HG03159 (cell line): Measurements from ENCODE around the gene ADCK1.
"Not testable (repeated sequence)": the region's sequence is repeated elsewhere in the genome, so short reads cannot be mapped to it uniquely, and the experiment has no call there.

Source experiments
- ATAC-seq: cut with Tn5 transposase; IDR thresholded peaks from one replicate; pipeline ENCODE4 v1.9.1; 2021; ENCODE audit warnings: mild to moderate bottlenecking, moderate library complexity; ENCODE audit not compliant: unreplicated experiment

Gene ADCK1

DNA sequence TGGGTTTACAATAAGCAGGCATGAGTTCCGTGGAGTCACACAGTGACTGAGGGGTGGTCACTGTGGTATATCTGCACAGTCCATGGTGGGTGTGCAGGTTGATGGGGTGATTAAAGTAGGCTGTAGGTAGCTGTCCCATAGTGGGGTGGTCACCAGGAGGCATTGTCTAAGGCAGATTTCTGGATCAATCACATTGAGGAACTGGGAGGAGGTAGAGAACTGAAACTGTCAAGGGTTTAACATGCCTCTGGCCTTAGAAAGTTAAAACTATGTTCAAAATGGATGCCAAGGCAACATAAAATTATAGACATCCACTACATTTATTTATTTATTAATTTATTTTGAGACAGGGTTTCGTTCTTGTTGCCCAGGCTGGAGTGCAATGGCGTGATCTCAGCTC lies 8.3 kb downstream of the ADCK1 start:
- no peak for ATAC-seq

DNA sequence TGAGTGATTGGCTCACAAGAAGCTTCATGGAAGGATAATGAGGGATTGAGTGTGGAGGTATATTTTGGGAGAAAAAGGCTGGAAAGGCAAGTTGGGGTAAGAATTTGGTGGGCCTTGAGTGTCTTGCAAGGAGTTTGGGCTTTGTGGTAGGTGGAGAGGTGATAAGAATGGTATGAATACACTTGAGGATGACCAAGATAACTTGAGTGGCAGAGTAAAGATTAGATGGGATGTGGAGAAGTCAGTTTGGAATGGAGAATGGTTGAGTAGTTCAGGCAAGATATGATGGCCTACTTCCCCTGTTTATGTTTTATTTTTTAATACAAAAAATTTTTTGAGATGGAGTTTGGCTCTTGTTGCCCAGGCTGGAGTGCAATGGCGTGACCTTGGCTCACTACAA lies 9.1 kb downstream of the ADCK1 start:
- ATAC-seq, result no peak

DNA sequence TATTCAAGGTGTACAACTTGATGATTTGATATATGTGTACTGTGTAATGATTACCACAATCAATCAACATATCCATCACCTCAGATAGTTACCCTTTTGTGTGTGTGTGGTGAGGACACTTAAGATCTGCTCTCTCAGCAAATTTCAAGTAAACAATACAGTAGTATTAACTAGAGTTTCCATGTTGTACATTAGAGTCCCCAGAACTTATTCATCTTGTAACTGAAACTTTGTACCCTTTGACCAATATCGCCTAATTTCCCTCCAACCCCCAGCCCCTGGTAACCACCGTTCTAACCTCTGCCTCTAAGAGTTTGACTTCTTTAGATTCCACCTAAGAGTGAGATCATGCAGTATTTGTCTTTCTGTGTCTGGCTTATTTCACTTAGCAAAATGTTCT lies 12.1 kb downstream of the ADCK1 start:
- ATAC-seq, result peak; percentile 77

DNA sequence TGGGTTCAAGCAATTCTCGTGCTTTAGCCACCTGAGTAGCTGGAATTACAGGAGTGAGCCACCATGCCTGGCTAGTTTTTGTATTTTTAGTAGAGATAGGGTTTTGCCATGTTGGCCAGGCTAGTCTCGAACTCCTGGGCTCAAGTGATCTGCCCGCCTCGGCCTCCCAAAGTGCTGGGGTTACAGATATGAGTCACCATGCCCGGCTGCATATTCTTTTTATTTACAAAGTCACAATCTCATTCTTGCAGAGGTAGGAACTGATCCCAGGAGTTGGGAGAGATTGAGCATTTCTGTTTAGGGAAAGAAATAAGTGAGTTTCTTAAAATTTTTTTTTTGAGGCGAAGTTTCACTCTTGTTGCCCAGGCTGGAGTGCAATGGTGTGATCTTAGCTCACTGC lies 12.8 kb downstream of the ADCK1 start:
- ATAC-seq, result not testable (repeated sequence)

DNA sequence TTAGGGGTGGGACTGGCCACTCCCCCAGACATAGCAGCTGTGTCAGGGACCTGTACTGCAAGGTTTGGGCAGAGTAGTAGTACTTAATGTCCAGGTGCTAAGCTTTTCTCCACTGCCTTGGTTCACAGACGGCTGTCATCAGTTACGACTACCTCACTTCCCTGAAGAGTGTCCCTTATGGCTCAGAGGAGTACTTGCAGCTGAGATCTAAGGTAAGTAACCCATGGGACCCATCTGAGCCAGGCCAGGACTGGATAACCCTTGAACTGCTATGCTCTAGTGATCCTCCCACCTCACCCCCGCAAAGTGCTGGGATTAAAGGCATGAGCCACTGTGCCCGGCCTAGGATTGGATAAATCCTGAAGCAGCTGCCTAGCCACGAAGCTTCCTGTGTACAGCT lies 22.4 kb downstream of the ADCK1 start:
- no peak for ATAC-seq

DNA sequence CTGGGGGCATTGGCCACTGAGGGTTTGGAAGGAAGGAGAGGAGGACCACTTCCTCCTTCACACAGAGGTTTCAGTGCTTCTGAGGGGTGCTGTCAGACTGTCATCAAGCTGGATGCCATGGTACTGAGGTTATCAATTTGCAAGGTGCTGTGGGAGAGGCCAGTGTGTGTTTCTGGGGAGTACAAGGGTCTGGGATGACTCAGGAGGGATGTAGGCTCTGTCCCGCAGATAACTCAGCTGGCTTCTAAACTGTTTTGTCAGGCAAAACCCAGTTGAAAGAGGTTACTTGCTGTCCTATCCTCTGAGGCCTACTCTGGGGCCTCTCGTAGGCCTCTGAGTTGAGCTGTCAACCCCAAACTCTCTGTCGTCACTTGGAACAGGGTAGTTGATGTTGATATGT lies 22.8 kb downstream of the ADCK1 start:
- no peak for ATAC-seq

DNA sequence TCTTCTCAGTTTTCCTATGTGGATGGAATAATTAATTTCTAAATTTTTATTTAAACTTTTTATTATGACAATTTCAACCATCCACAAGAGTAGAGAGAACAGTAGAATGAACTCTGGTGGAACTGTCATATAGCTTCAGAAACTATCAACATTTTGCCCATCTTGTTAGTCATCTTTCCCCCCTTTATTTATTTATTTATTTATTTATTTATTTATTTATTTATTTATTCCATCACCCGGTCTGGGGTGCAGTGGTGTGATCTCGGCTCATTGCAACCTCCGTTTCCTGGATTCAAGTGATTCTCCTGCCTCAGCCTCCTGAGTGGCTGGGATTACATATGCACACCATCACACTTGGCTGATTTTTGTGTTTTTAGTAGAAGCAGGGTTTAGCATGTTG lies 23.5 kb downstream of the ADCK1 start:
- no peak for ATAC-seq

DNA sequence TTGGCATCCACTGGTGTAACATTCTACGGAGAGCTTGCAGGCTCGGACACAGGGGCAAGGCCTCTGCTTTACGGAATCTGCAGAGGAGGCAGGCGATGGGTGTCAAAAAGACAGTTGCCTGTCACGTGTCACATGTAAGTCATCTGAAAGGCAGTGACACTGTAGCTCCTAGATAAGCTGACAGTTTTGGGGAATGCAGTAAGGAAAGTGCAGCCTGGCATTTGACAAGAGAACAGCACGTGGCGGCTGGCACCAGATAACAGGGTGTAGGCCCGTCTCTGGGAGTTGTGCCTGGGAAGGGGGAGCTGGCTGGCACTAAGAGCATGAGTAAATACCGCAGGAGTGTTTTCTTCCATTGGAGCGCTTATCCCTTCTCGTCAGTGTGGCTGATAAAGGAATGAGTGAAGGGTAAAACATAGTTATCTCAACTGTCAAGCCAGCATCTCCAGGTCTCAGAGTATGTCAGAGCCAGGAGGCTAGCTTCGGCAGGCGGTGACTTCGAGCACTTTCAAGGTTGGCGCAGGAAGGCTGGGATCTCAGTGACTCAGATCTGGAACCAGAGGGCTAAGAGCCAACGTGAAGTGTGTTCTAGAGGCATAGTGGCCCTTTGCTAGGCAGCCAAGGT lies 26.1 kb downstream of the ADCK1 start:
- ATAC-seq, result no peak

DNA sequence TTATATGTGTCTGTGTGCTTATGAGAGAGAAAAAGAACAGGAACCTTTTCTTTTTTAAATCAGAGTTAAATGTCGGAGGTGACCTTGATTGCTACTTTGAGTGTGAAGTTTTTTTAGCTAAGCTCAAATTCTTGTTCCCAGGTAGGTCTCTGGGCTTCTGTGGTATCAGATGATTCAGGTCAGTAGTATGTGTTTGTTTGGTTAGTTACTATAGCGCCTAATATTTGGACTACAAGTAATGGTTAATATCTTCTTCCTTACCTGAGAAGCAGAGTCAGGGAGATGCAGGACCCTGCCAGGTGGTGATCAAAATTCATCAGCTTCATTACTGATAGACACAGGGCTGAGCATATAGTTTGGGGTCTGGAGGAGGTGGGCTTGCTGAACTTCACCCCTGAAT lies 30.8 kb downstream of the ADCK1 start:
- ATAC-seq, result no peak

DNA sequence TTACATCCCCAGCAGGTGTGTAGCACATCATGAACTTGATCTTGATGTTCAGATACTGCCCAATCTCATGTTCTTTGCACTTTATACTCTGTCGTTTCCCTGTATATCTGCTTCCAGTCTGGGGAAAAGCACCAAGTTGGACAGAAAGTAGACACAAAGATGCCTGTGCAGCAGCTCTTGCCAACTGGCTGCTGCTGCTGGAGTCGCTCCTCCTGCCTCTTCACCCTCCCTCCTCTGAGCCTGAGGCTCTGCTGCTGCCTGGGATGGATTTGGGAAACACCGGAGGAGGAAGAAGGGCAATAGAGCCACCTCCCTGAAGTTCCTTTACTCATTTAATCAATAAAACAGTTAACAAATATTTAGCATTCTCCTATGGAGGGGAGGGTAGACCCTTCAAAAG lies 32.4 kb downstream of the ADCK1 start:
- no peak for ATAC-seq

DNA sequence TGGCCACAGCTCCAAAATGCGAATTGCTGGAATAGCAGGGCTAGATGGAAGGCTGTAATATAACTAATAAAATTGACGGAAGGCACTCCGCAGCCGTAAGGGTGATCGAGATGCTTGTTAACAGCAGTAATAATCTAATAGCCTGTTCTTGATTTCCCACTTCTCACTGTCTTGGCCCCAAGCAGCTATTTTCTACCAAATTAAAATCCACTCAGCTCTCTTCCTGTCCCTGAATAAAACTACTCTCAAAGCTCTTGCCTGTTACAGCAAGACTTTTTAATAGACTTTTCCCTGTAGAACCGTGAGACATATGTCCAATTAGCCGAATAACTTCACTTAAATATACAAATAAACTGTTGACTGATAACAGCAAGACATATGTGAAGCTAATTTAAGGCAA lies 38.0 kb downstream of the ADCK1 start:
- ATAC-seq, result no peak

DNA sequence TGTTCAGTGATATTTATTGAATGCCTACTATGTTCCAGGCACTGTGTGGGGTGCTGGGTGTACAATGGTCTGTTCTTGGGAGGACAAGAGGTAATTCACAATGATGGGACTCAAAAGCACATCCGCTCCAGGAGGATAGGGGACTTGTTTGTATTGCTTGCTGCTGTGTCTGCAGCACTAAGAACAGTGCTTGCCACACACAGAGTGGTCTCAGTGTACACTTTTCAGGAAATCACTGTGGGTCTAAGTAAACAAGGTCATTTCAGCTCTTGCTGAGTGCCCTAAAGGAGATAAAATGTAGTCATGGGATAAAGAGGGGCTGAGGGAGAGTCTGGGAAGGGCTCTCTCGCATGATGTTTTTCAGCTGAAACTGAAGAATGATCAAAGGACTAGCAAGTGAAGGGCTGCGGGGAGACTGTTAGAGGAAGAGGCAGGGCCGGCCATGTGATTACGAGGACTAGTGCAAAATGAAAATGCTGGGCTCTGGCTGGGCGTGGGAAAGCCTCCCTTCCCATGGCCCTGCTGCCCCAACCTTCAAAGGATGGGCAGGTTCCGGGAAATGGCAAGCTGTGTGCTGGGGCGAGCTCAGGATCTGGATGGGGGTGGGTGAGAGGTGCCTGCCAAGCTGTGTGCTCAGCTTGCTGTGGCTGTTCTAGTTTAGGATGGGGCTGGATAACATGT lies 39.1 kb downstream of the ADCK1 start:
- no peak for ATAC-seq

DNA sequence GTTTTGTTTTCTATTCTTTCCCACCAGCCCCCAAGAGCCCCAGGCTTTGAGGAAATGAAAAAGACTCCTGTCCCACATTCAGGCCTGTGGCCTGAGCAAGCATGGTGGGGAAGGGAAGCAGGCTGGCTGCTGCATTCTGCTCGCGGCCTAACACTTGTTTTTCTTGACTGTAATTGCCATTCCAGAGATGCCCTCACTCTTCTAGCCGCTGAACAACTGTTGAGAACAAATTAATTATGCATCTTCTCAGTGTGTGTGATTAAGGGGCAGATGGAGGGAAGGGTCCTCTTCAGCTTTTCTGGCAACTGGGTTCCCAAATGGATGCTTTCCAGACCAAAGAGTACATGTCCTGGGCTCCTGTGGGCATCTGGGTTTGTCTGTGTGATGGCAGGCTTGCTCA lies 43.3 kb downstream of the ADCK1 start:
- ATAC-seq, result no peak

DNA sequence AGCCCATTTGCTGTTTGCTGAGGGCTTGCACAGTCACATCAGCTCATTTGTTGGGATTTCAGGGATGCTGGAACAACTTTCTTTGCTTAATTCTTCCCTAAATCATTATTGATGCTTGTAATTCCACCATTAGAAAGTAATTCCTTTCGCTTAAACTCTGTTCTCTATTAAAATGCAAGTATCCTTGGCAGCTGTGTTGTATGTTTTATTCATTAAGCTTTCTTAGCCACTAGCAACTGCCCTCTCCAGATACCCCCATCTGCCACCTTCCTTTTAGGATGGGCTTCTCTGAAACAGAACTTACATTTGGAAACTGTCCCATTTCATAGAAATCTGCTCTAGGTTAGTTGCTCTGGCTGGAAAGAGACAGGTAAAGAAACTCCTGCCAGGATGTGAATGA lies 43.7 kb downstream of the ADCK1 start:
- no peak for ATAC-seq

DNA sequence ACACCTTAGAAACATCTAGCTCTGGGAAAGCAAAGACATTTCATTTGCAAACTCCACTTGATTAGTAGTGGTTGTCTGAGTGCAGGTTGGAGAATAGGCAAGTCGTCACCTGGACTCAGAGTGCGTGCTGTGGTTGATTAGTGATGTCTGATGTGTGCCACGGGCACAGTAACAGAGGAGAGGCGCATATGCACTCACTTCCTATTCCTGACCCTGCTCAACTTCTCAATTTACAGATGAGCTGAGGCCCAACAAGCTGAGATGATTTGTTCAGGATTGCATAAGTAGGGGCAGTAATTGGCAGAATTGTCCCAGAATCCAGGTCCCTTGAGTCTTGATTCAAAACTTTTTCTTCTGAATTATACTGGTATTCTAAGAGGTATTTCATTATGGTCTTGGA lies 44.9 kb downstream of the ADCK1 start:
- no peak for ATAC-seq

DNA sequence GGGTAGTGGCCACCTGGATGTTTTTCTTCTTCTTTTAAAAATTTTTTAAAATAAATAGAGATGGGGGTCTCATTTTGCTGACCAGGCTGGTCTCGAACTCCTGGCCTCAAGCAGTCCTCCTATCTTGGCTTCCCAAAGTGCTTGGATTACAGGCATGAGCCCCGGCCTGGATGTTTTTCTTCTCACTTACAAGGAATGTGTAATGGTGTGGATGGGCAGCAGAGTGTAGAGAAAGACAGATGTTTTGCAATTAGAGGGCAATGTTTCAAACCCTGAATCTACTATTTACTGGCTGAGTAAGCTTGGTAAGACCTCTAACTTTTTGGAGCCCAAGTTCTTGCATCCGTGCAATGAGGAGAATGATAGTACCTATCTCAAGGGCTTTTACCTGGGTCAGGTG lies 48.1 kb downstream of the ADCK1 start:
- no peak for ATAC-seq

DNA sequence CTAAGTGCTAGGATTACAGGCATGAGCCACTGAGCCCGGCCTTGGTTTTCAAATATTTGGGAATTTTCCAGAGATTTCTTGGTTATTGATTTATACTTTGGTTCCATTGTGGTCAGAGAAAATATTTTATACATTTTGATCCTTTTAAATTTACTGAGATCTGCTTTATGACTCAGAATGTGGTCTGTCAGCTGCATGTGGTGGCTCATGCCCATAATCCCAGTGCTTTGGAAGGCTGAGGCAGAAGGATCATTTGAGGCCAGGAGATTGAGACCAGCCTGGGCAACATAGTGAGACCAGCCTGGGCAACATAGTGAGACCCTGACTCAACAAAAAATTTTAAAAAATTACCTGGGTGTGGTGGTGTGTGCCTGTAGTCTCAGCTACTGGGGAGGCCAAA lies 49.8 kb downstream of the ADCK1 start:
- no peak for ATAC-seq

DNA sequence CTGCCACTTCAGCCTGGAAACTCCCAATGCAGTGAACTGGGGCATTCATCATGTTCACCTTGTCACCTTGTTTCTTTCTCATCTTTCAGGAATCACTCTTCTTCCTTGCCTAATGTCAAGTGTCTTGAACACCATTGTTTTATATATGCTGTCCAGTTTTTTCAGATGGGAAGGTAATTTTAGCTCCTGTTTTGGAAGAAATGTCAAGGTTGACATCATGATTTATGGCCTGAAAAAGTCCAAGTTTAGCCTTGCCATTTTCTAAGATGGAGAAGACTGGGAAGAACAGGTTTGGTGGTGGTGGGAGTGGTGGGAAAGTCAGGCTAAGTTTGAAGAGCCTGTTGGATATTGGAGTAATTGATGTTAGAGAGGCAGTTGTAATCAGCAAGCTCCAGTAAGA lies 54.0 kb downstream of the ADCK1 start:
- no peak for ATAC-seq

DNA sequence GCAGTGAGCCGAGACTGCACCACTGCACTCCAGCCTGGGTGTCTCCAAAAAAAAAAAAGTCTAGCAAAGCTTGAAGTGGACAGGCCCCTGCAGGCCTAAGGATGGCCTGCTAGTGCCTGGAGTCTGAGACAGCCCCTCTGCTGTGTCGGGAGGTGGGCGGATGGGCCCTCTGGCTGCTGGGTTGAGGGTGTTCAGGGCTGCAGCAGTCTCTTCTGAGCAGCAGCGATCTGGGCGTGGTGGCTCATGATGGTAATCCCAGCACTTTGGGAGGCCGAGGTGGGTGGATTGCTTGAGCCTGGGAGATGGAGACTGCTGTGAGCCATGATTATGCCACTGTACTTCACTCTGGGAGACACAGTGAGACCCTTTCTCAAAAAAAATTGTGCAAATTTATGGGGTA lies 57.0 kb downstream of the ADCK1 start:
- no peak for ATAC-seq

DNA sequence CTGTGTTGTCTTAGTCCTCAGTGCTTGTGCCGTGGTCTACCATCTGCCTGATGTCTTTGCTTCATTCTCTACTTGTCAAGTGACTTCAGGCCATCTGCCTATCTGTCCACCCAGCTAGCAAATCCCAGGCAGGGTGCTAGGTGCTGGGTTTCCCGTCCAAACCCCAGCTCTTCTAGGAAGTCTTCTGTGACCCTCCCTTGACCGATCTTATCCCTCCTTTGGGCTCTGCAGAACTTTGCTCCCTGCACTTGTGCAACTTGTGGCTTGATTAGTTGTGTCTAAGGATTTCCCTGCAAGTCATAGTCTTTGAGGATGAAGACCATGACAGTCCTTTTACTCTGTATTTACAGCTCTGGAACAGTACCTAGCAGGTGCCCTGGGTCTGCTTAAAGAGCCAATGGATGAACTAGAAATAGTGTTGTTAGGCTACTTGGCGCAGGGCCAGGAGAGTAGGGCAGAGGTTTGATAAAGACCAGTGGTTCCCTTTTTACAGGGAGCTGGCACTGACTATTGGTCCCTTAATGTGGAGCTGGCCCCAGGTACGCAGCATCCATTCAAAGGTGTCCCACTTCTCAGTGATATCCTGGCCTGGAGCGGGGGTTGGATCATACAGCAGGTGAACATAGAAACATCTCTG lies 60.1 kb downstream of the ADCK1 start:
- no peak for ATAC-seq

DNA sequence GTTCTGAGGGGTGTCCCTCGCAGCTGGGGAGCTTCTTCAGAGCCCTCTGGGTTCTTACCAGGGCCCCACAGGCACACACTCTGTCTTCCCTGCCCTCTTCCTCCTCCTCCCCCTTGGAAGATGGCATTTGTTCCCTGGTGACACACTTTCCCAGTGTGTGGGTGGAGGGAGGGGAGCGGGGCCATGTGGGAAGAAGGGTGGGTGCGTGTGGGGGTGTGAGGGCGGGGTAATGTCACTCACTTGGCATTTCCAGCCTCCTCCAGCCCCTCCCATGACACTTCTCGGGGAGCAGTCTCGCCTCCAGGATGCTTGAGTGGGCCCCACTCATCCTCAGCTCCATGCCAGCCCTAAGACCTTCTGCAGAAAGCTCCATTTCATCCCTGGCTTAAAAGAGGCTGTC lies 61.3 kb downstream of the ADCK1 start:
- ATAC-seq, result no peak

DNA sequence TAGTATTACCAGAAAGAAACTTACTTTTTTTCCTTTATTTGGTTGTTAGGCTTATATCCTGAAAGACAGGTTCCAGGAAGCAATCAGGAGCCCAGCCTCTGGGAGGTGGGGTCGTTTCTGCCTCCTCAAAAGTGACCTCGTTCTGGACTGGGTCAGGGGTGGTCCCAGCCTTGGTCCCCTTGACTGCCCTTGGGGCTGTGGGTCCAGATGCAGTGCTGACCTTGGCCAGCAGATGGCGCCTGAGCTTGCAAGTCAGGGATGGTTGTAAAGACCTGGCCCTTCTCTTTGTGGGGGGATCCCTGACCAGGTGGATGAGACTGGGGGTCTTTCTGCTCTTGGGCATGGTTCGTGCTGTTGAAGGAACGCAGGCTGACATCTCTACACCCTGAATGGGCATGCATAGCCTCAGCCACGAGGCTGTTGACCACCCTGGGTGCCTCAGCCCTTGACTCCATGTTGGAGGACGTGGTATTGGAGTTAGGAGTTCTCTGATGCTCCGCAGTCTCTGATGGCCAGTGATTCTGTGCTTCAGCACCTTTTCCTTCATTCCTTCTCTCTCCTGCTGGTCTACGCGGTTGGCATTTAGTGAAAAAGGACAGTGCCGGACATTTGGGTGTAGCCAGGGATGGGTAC lies 62.4 kb downstream of the ADCK1 start:
- peak; percentile 75 for ATAC-seq
